Measurements from ENCODE around the gene LONP2. TPM values are rescaled to one million over a fixed set of nuclear protein-coding genes. Genes with fewer than 3 reads are reported as not detected.

The LONP2 gene
- total RNA-seq, 1 donor from 2014 or later, result 52.2 TPM

- intact Hi-C loops (cut with micrococcal nuclease), result no loop called here
- Mint-ChIP-seq H3K36me3 (ENCODE audit: low read depth) (peaks cover 15% of the 10 kb centered on the region), H3K27me3 (ENCODE audit: insufficient read depth) (no peaks in the 10 kb centered on the region), H3K4me3 (no peak overlapping the region), H3K27ac (no peak overlapping the region), H3K4me1 (ENCODE audit: low read depth) (peaks cover 27% of the 10 kb centered on the region), H3K9me3 (no peaks in the 10 kb centered on the region)
- DNase-seq (ENCODE audit: low spot score), result no peak
Observed at GRCh38 chr16:48250520-48251278, 6.6 kb downstream of the LONP2 start.

GRCh38 chr16:48252013-48252412, 7.9 kb downstream of the LONP2 start:
- H3K4me3 Mint-ChIP-seq, result no peak overlapping the region
- H3K27ac Mint-ChIP-seq, result no peak overlapping the region
- peaks cover 21% of the 10 kb centered on the region for H3K36me3 Mint-ChIP-seq (ENCODE audit: low read depth)
- intact Hi-C loops (cut with micrococcal nuclease), result no loop called here
- no peak for DNase-seq (ENCODE audit: low spot score)
- no peaks in the 10 kb centered on the region for H3K9me3 Mint-ChIP-seq
- H3K4me1 Mint-ChIP-seq (ENCODE audit: low read depth), result peaks cover 18% of the 10 kb centered on the region
- no peaks in the 10 kb centered on the region for H3K27me3 Mint-ChIP-seq (ENCODE audit: insufficient read depth)

- no peaks in the 10 kb centered on the region for H3K27me3 Mint-ChIP-seq (ENCODE audit: insufficient read depth)
- peaks cover 40% of the 10 kb centered on the region for H3K36me3 Mint-ChIP-seq (ENCODE audit: low read depth)
- DNase-seq (ENCODE audit: low spot score), result no peak
- no peak overlapping the region for H3K27ac Mint-ChIP-seq
- H3K9me3 Mint-ChIP-seq, result no peaks in the 10 kb centered on the region
- H3K4me1 Mint-ChIP-seq (ENCODE audit: low read depth), result no peaks in the 10 kb centered on the region
- H3K4me3 Mint-ChIP-seq, result no peak overlapping the region
- intact Hi-C loops (cut with micrococcal nuclease), result no loop called here
Observed at GRCh38 chr16:48256579-48257177, 12.6 kb downstream of the LONP2 start.

GRCh38 chr16:48261569-48261968, 17.5 kb downstream of the LONP2 start:
- intact Hi-C loops (cut with micrococcal nuclease), result no loop called here
- Mint-ChIP-seq H3K36me3 (ENCODE audit: low read depth) (peaks cover 50% of the 10 kb centered on the region), H3K27ac (no peak overlapping the region)

GRCh38 chr16:48262631-48263030, 18.5 kb downstream of the LONP2 start:
- intact Hi-C loops (cut with micrococcal nuclease), result no loop called here
- no peak for DNase-seq (ENCODE audit: low spot score)
- no peak overlapping the region for H3K27ac Mint-ChIP-seq
- H3K4me3 Mint-ChIP-seq, result no peak overlapping the region
- peaks cover 50% of the 10 kb centered on the region for H3K36me3 Mint-ChIP-seq (ENCODE audit: low read depth)
- H3K4me1 Mint-ChIP-seq (ENCODE audit: low read depth), result no peaks in the 10 kb centered on the region
- H3K27me3 Mint-ChIP-seq (ENCODE audit: insufficient read depth), result no peaks in the 10 kb centered on the region
- no peaks in the 10 kb centered on the region for H3K9me3 Mint-ChIP-seq

More at GRCh38 chr16:48261569-48261968, 17.5 kb downstream of the LONP2 start:
- H3K9me3 Mint-ChIP-seq, result no peaks in the 10 kb centered on the region
- H3K27me3 Mint-ChIP-seq (ENCODE audit: insufficient read depth), result no peaks in the 10 kb centered on the region
- no peak for DNase-seq (ENCODE audit: low spot score)
- H3K4me1 Mint-ChIP-seq (ENCODE audit: low read depth), result no peaks in the 10 kb centered on the region
- no peak overlapping the region for H3K4me3 Mint-ChIP-seq

- Mint-ChIP-seq H3K27me3 (ENCODE audit: insufficient read depth) (no peaks in the 10 kb centered on the region), H3K4me3 (no peak overlapping the region), H3K4me1 (ENCODE audit: low read depth) (no peaks in the 10 kb centered on the region), H3K36me3 (ENCODE audit: low read depth) (peaks cover 19% of the 10 kb centered on the region), H3K9me3 (no peaks in the 10 kb centered on the region), H3K27ac (no peak overlapping the region)
- no peak for DNase-seq (ENCODE audit: low spot score)
- intact Hi-C loops (cut with micrococcal nuclease), result no loop called here
Observed at GRCh38 chr16:48269011-48269410, 24.9 kb downstream of the LONP2 start.

GRCh38 chr16:48271728-48272127, 27.6 kb downstream of the LONP2 start:
- H3K36me3 Mint-ChIP-seq (ENCODE audit: low read depth), result peaks cover 5% of the 10 kb centered on the region
- no peaks in the 10 kb centered on the region for H3K9me3 Mint-ChIP-seq
- no peak overlapping the region for H3K27ac Mint-ChIP-seq

GRCh38 chr16:48272837-48273421, 28.8 kb downstream of the LONP2 start:
- no peak overlapping the region for H3K4me3 Mint-ChIP-seq
- H3K9me3 Mint-ChIP-seq, result no peaks in the 10 kb centered on the region
- no peaks in the 10 kb centered on the region for H3K27me3 Mint-ChIP-seq (ENCODE audit: insufficient read depth)
- no peaks in the 10 kb centered on the region for H3K4me1 Mint-ChIP-seq (ENCODE audit: low read depth)
- H3K27ac Mint-ChIP-seq, result no peak overlapping the region
- no peak for DNase-seq (ENCODE audit: low spot score)
- peaks cover 9% of the 10 kb centered on the region for H3K36me3 Mint-ChIP-seq (ENCODE audit: low read depth)
- intact Hi-C loops (cut with micrococcal nuclease), result no loop called here

More at GRCh38 chr16:48271728-48272127, 27.6 kb downstream of the LONP2 start:
- intact Hi-C loops (cut with micrococcal nuclease), result no loop called here
- Mint-ChIP-seq H3K27me3 (ENCODE audit: insufficient read depth) (no peaks in the 10 kb centered on the region), H3K4me1 (ENCODE audit: low read depth) (no peaks in the 10 kb centered on the region), H3K4me3 (no peak overlapping the region)
- DNase-seq (ENCODE audit: low spot score), result no peak

- H3K4me3 Mint-ChIP-seq, result no peak overlapping the region
- no peaks in the 10 kb centered on the region for H3K9me3 Mint-ChIP-seq
- peaks cover 16% of the 10 kb centered on the region for H3K36me3 Mint-ChIP-seq (ENCODE audit: low read depth)
- no peak overlapping the region for H3K27ac Mint-ChIP-seq
- intact Hi-C loops (cut with micrococcal nuclease), result no loop called here
- DNase-seq (ENCODE audit: low spot score), result no peak
- no peaks in the 10 kb centered on the region for H3K27me3 Mint-ChIP-seq (ENCODE audit: insufficient read depth)
- no peaks in the 10 kb centered on the region for H3K4me1 Mint-ChIP-seq (ENCODE audit: low read depth)
Observed at GRCh38 chr16:48274476-48274875, 30.4 kb downstream of the LONP2 start.

- Mint-ChIP-seq H3K27me3 (ENCODE audit: insufficient read depth) (no peaks in the 10 kb centered on the region), H3K4me3 (no peak overlapping the region), H3K27ac (no peak overlapping the region), H3K9me3 (no peaks in the 10 kb centered on the region), H3K4me1 (ENCODE audit: low read depth) (no peaks in the 10 kb centered on the region), H3K36me3 (ENCODE audit: low read depth) (peaks cover 18% of the 10 kb centered on the region)
- no peak for DNase-seq (ENCODE audit: low spot score)
- intact Hi-C loops (cut with micrococcal nuclease), result no loop called here
Observed at GRCh38 chr16:48276102-48276501, 32.0 kb downstream of the LONP2 start.

GRCh38 chr16:48277158-48277557, 33.1 kb downstream of the LONP2 start:
- Mint-ChIP-seq H3K4me3 (no peak overlapping the region), H3K27ac (no peak overlapping the region), H3K36me3 (ENCODE audit: low read depth) (peaks cover 18% of the 10 kb centered on the region), H3K27me3 (ENCODE audit: insufficient read depth) (no peaks in the 10 kb centered on the region), H3K4me1 (ENCODE audit: low read depth) (no peaks in the 10 kb centered on the region), H3K9me3 (no peaks in the 10 kb centered on the region)
- DNase-seq (ENCODE audit: low spot score), result no peak
- intact Hi-C loops (cut with micrococcal nuclease), result no loop called here

GRCh38 chr16:48279199-48279598, 35.1 kb downstream of the LONP2 start:
- H3K4me1 Mint-ChIP-seq (ENCODE audit: low read depth), result peaks cover 6% of the 10 kb centered on the region
- no peaks in the 10 kb centered on the region for H3K9me3 Mint-ChIP-seq
- H3K36me3 Mint-ChIP-seq (ENCODE audit: low read depth), result peaks cover 21% of the 10 kb centered on the region
- intact Hi-C loops (cut with micrococcal nuclease), result no loop called here
- H3K27me3 Mint-ChIP-seq (ENCODE audit: insufficient read depth), result no peaks in the 10 kb centered on the region
- H3K4me3 Mint-ChIP-seq, result no peak overlapping the region
- no peak overlapping the region for H3K27ac Mint-ChIP-seq
- DNase-seq (ENCODE audit: low spot score), result no peak

GRCh38 chr16:48280546-48280945, 36.4 kb downstream of the LONP2 start:
- Mint-ChIP-seq H3K9me3 (no peaks in the 10 kb centered on the region), H3K27ac (no peak overlapping the region), H3K4me3 (no peak overlapping the region), H3K36me3 (ENCODE audit: low read depth) (peaks cover 30% of the 10 kb centered on the region), H3K27me3 (ENCODE audit: insufficient read depth) (no peaks in the 10 kb centered on the region), H3K4me1 (ENCODE audit: low read depth) (peaks cover 13% of the 10 kb centered on the region)
- no peak for DNase-seq (ENCODE audit: low spot score)
- intact Hi-C loops (cut with micrococcal nuclease), result no loop called here
